Brain microvascular endothelial cell (primary cell): ENCODE measurements around the gene ALKBH3.
A peak's percentile ranks its signal among the peaks of the same experiment; 100 is the strongest.

ENCODE experiments used
- DNase-seq: peaks from one replicate; pipeline ENCODE4 v3.0.0-alpha.2; 2020
- H3K27ac ChIP-seq: fragments of 250-450 bp; sonication (Bioruptor Pico); 2 replicates; pipeline ENCODE4 v1.5.1; 2020; ENCODE audit warnings: mild to moderate bottlenecking, moderate library complexity
- H3K27me3 ChIP-seq: fragments of 250-450 bp; sonication (Bioruptor Pico); replicated peaks from 2 replicates; pipeline ENCODE4 v1.5.1; 2020; ENCODE audit warnings: mild to moderate bottlenecking
- H3K36me3 ChIP-seq: fragments of 250-450 bp; sonication (Bioruptor Pico); replicated peaks from 2 replicates; pipeline ENCODE4 v1.5.1; 2020; ENCODE audit warnings: mild to moderate bottlenecking
- H3K4me3 ChIP-seq: 2 replicates; pipeline ENCODE4 v1.5.1; 2011; ENCODE audit warnings: low read depth, mild to moderate bottlenecking, control low read depth, low read length, moderate library complexity
- CTCF ChIP-seq: IDR thresholded peaks from 2 replicates; pipeline ENCODE4 v1.5.1; 2011; ENCODE audit warnings: low read depth, mild to moderate bottlenecking, moderate library complexity, low read length, control low read depth, inconsistent platforms; ENCODE audit errors: missing control alignments
- in situ Hi-C: cut with HindIII; loops from 2 replicates; pipeline ENCODE4 v1.10.0; 2017; ENCODE audit warnings: low sequenced_read_pairs, low pct_ligation_motif_present

The ALKBH3 gene

DNA sequence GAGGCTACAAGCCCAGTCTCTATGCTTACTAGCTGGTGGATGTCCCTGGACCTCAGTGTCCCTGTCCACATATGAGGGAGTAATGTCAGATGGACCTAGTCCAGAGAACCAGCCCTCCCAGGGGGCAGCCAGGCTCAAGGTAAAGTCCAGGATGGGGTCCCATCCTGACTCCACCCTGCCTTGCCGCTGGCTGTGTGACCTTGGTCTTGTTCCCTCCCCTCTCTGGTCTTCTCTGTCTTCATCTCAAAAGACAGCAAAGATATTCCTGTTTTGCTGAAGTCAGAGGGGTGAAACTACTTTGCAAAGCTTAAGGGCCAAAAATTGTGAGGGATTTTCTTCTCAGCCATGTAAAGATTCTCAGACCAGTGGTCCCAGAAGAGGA lies 52.6 kb downstream of the ALKBH3 start:
- no peaks in the 10 kb centered on the region for H3K27me3 ChIP-seq
- H3K36me3 ChIP-seq = no peaks in the 10 kb centered on the region
- H3K27ac ChIP-seq = no peak overlapping the region
- in situ Hi-C loops = no loop called here
- no peak for TF ChIP-seq CTCF
- no peak for DNase-seq
- H3K4me3 ChIP-seq = no peak overlapping the region

DNA sequence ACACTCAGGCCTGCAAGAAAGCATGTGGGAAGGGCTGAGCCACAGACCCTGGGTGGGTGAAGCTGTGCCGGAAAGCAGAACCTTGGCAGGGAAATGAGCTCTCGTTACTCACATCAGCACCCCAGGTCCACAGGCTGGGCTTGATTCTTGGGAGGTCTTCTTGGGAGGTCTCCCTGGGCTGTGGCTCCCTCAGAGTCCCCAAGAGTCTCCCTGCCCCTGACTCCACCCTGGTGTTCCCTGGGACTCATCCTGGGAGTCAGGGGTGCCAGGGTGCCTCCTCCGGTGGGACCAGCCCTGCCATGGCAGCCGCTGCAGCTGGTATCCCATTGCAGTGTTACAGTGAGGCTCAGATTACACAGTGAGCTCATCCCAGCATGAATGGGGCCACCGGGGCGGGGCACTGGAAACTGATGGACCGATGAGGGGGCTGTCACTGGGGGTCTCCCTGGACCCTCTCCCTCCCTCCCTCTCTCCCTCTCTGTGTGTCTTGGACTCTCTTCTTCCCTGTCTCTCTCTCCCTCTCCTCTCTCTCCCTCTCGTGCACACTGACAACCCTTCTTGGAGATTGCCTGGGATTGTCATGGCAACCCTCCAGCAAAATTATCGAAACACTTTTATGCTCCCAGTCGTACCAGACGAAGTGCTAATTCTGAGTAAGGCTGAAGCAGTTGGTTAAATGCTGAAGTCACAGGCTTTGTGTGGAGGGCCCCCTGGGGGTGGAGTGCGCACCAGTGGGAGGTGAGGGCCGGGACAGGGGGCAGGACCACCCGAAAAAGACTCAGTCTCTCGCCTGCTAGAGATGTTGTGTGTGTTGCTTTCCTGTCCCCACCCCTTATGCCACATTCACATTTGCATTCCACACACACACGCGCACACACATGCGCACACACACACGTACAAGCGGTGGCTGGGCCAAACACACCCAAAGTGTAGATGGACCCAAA lies 53.2 kb downstream of the ALKBH3 start:
- peak; percentile 49 for TF ChIP-seq CTCF
- Histone ChIP-seq H3K27ac (no peak overlapping the region), H3K27me3 (no peaks in the 10 kb centered on the region), H3K4me3 (no peak overlapping the region), H3K36me3 (no peaks in the 10 kb centered on the region)
- in situ Hi-C loops = no loop called here
- DNase-seq = peak; percentile 52

GRCh38 chr11:43934601-43935423 lies 54.2 kb downstream of the ALKBH3 start:
- Histone ChIP-seq H3K4me3 (no peak overlapping the region), H3K27me3 (no peaks in the 10 kb centered on the region), H3K36me3 (no peaks in the 10 kb centered on the region), H3K27ac (no peak overlapping the region)
- DNase-seq = no peak
- no peak for TF ChIP-seq CTCF
- in situ Hi-C loops = no loop called here

DNA sequence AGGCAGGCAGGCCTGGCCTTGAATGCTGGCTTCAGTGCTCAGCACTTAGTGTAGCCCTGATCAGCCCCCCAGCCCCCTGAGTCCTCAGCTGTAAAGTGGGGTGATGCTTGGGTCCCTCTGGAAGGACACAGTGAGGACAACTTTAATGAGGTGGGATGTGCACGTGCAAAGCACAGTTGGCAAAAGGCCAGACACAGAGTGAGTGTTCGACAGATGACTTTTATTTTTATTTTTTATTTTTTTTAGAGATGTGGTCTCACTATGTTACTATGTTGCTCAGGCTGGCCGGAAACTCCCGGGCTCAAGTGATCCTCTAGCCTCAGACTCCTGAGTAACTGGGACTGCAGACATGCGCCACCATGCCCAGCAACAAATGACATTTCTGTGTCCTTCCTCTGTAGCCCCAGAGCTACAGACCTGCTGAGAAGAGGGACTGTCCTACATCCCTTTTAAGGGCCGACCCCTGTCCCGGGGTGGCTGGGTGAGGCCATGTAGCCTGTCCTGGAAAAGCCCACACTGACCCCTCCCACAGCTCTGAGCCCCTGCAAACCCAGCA lies 54.9 kb downstream of the ALKBH3 start:
- no peaks in the 10 kb centered on the region for H3K27me3 ChIP-seq
- no peak for DNase-seq
- H3K4me3 ChIP-seq = no peak overlapping the region
- H3K27ac ChIP-seq = no peak overlapping the region
- H3K36me3 ChIP-seq = no peaks in the 10 kb centered on the region
- no peak for TF ChIP-seq CTCF
- in situ Hi-C loops = no loop called here

GRCh38 chr11:43936076-43936475 lies 55.4 kb downstream of the ALKBH3 start:
- no peaks in the 10 kb centered on the region for H3K27me3 ChIP-seq
- DNase-seq = no peak
- in situ Hi-C loops = no loop called here
- no peaks in the 10 kb centered on the region for H3K36me3 ChIP-seq
- no peak overlapping the region for H3K27ac ChIP-seq
- TF ChIP-seq CTCF = no peak
- H3K4me3 ChIP-seq = no peak overlapping the region
